OCI-LY1 (cell line): Measurements from ENCODE around the gene PCK1.

ENCODE experiments used
- EZH2 ChIP-seq: fragments of 200-600 bp; sonication (generic), shearing (Covaris generic); IDR thresholded peaks from 2 replicates; pipeline ENCODE4 v1.8.0; 2017; ENCODE audit warnings: borderline replicate concordance, mixed run types, mild to moderate bottlenecking, antibody characterized with exemption, low read length, moderate library complexity, mixed read lengths
- TF ChIP-seq, protein P1 (sequence below): fragments of 200-600 bp; sonication (generic), shearing (Covaris generic); IDR thresholded peaks from 2 replicates; pipeline ENCODE4 v1.5.1; 2017; ENCODE audit warnings: mild to moderate bottlenecking, antibody characterized with exemption, low read length, moderate library complexity, mixed read lengths

DNA sequence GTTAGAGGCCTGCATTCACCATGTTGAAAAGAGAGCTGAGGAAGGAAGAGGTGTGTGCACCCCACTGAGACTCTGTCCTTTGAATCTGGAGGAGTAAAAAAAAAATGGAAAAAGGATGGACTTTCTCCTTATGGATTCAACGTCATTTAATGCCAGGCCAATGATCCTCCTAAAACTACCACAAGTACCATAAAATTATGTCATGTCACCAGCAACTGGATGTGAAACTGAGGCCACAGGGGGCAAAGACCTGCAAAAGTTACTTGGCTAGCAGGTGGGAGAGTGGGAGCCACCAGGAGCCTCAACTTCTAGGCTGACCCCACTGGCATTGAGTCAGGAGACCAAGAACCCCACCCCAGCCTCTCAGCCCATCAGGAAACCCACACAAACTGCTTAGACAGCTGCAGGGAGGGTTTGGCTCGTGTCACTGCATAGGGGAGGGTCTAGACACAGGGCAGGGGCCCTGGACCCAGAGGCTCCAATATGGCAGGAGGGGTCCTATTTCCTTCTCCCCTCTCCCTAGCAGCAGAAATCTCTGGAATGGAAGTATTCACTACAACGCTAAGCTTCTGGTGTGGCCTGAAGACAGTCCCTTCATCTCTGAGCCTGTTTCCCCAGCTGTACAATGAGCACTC is 11.0 kb downstream of the PCK1 start:
- TF ChIP-seq, protein P1, sequence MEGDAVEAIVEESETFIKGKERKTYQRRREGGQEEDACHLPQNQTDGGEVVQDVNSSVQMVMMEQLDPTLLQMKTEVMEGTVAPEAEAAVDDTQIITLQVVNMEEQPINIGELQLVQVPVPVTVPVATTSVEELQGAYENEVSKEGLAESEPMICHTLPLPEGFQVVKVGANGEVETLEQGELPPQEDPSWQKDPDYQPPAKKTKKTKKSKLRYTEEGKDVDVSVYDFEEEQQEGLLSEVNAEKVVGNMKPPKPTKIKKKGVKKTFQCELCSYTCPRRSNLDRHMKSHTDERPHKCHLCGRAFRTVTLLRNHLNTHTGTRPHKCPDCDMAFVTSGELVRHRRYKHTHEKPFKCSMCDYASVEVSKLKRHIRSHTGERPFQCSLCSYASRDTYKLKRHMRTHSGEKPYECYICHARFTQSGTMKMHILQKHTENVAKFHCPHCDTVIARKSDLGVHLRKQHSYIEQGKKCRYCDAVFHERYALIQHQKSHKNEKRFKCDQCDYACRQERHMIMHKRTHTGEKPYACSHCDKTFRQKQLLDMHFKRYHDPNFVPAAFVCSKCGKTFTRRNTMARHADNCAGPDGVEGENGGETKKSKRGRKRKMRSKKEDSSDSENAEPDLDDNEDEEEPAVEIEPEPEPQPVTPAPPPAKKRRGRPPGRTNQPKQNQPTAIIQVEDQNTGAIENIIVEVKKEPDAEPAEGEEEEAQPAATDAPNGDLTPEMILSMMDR: no peak
- no peak for TF ChIP-seq EZH2
